Ishikawa (cell line): Measurements from ENCODE around the gene KASH5.

Source experiments
- CEBPB ChIP-seq: IDR thresholded peaks from 2 replicates; pipeline ENCODE4 v1.6.1; 2012
- CREB1 ChIP-seq: IDR thresholded peaks from 2 replicates; pipeline ENCODE4 v1.6.1; 2012; ENCODE audit warnings: low read depth
- MAX ChIP-seq: IDR thresholded peaks from 2 replicates; pipeline ENCODE4 v1.6.1; 2012
- NFIC ChIP-seq: IDR thresholded peaks from 2 replicates; pipeline ENCODE4 v1.6.1; 2012
- RAD21 ChIP-seq: IDR thresholded peaks from 2 replicates; pipeline ENCODE4 v1.6.1; 2012; ENCODE audit warnings: low read depth
- TAF1 ChIP-seq: IDR thresholded peaks from 2 replicates; pipeline ENCODE4 v1.6.1; 2012; ENCODE audit warnings: low read depth, mild to moderate bottlenecking
- ZBTB7A ChIP-seq: IDR thresholded peaks from 2 replicates; pipeline ENCODE4 v1.6.1; 2012; ENCODE audit warnings: low read depth
- TF ChIP-seq, protein P1 (sequence below): IDR thresholded peaks from 2 replicates; pipeline ENCODE4 v1.6.1; 2012; ENCODE audit warnings: low read depth, mild to moderate bottlenecking

GRCh38 chr19:49349567-49349966 is 38.5 kb upstream of the KASH5 start:
- TF ChIP-seq NFIC (no peak), ZBTB7A (no peak), RAD21 (no peak), MAX (no peak), CEBPB (no peak), TAF1 (no peak), CREB1 (no peak)
- TF ChIP-seq, protein P1, sequence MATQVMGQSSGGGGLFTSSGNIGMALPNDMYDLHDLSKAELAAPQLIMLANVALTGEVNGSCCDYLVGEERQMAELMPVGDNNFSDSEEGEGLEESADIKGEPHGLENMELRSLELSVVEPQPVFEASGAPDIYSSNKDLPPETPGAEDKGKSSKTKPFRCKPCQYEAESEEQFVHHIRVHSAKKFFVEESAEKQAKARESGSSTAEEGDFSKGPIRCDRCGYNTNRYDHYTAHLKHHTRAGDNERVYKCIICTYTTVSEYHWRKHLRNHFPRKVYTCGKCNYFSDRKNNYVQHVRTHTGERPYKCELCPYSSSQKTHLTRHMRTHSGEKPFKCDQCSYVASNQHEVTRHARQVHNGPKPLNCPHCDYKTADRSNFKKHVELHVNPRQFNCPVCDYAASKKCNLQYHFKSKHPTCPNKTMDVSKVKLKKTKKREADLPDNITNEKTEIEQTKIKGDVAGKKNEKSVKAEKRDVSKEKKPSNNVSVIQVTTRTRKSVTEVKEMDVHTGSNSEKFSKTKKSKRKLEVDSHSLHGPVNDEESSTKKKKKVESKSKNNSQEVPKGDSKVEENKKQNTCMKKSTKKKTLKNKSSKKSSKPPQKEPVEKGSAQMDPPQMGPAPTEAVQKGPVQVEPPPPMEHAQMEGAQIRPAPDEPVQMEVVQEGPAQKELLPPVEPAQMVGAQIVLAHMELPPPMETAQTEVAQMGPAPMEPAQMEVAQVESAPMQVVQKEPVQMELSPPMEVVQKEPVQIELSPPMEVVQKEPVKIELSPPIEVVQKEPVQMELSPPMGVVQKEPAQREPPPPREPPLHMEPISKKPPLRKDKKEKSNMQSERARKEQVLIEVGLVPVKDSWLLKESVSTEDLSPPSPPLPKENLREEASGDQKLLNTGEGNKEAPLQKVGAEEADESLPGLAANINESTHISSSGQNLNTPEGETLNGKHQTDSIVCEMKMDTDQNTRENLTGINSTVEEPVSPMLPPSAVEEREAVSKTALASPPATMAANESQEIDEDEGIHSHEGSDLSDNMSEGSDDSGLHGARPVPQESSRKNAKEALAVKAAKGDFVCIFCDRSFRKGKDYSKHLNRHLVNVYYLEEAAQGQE = no peak
